DOHH2 (cell line): ENCODE data around the gene SPAAR.
"Not testable (repeated sequence)": the region's sequence is repeated elsewhere in the genome, so short reads cannot be mapped to it uniquely, and the experiment has no call there.

Source experiments
- H3F3A ChIP-seq: fragments of 200-600 bp; sonication (generic), shearing (Covaris generic); 2 replicates; pipeline ENCODE4 v1.6.0; 2016; ENCODE audit warnings: antibody characterized with exemption, mild to moderate bottlenecking; ENCODE audit not compliant: control insufficient read depth, insufficient read depth
- H3K27ac ChIP-seq: fragments of 200-600 bp; sonication (generic); 2 replicates; pipeline ENCODE4 v1.5.1; 2014; ENCODE audit warnings: low read depth, mild to moderate bottlenecking, low read length, moderate library complexity
- H3K27me3 ChIP-seq: fragments of 200-600 bp; sonication (generic); 2 replicates; pipeline ENCODE4 v1.6.1; 2014; ENCODE audit warnings: mild to moderate bottlenecking, low read length, mixed read lengths; ENCODE audit not compliant: control insufficient read depth
- H3K36me3 ChIP-seq: fragments of 200-600 bp; sonication (generic); 2 replicates; pipeline ENCODE4 v1.6.1; 2014; ENCODE audit warnings: mild to moderate bottlenecking, low read length, moderate library complexity, mixed read lengths; ENCODE audit not compliant: control insufficient read depth
- H3K4me1 ChIP-seq: fragments of 200-600 bp; sonication (generic); 2 replicates; pipeline ENCODE4 v1.6.1; 2014; ENCODE audit warnings: mild to moderate bottlenecking, low read length, mixed read lengths; ENCODE audit not compliant: control insufficient read depth
- H3K4me2 ChIP-seq: fragments of 200-600 bp; sonication (generic); 2 replicates; pipeline ENCODE4 v1.6.0; 2014; ENCODE audit warnings: mild to moderate bottlenecking, low read length, moderate library complexity
- H3K4me3 ChIP-seq: fragments of 200-600 bp; sonication (generic); 2 replicates; pipeline ENCODE4 v1.5.1; 2014; ENCODE audit warnings: mild to moderate bottlenecking, low read length, mixed read lengths
- H3K79me2 ChIP-seq: fragments of 200-600 bp; sonication (generic); 2 replicates; pipeline ENCODE4 v1.6.1; 2014; ENCODE audit warnings: mild to moderate bottlenecking, low read length, mixed read lengths; ENCODE audit not compliant: control insufficient read depth
- H3K9me2 ChIP-seq: fragments of 200-600 bp; sonication (generic); replicated peaks from 2 replicates; pipeline ENCODE4 v1.6.1; 2014; ENCODE audit warnings: mild to moderate bottlenecking, low read length, mixed read lengths; ENCODE audit not compliant: control insufficient read depth
- H3K9me3 ChIP-seq: fragments of 200-600 bp; sonication (generic); 2 replicates; pipeline ENCODE4 v1.6.1; 2014; ENCODE audit warnings: antibody characterized with exemption, low read length, mixed read lengths; ENCODE audit not compliant: control insufficient read depth, insufficient read depth
- H4K20me1 ChIP-seq: fragments of 200-600 bp; sonication (generic); 2 replicates; pipeline ENCODE4 v1.6.0; 2014; ENCODE audit warnings: low read depth, mild to moderate bottlenecking, antibody characterized with exemption, low read length, moderate library complexity; ENCODE audit not compliant: control insufficient read depth, insufficient read depth
- CTCF ChIP-seq: fragments of 200-600 bp; sonication (generic); IDR thresholded peaks from one replicate; pipeline ENCODE4 v1.5.1; 2014; ENCODE audit warnings: antibody characterized with exemption, mild to moderate bottlenecking, low read depth, low read length; ENCODE audit not compliant: poor library complexity, severe bottlenecking
- EZH2phosphoT487 ChIP-seq: fragments of 200-600 bp; sonication (generic); IDR thresholded peaks from 2 replicates; pipeline ENCODE4 v1.6.1; 2017; ENCODE audit warnings: borderline replicate concordance, mild to moderate bottlenecking, antibody characterized with exemption, low read length, moderate library complexity, mixed read lengths

SPAAR gene

GRCh38 chr9:35882263-35882848 is 26.9 kb upstream of the SPAAR start:
- no peak for TF ChIP-seq EZH2phosphoT487
- TF ChIP-seq CTCF, result peak; percentile 96
- no peaks in the 10 kb centered on the region for H3K4me1 ChIP-seq
- H3K9me3 ChIP-seq, result no peaks in the 10 kb centered on the region
- no peak overlapping the region for H3K4me2 ChIP-seq
- H3K79me2 ChIP-seq, result no peaks in the 10 kb centered on the region
- peaks cover 3% of the 10 kb centered on the region; the same call in 1 of the 2 replicates for H3K27me3 ChIP-seq
- no peaks in the 10 kb centered on the region for H3F3A ChIP-seq
- H3K9me2 ChIP-seq, result no peaks in the 10 kb centered on the region
- no peak overlapping the region for H3K27ac ChIP-seq
- no peak overlapping the region for H3K4me3 ChIP-seq
- H3K36me3 ChIP-seq, result no peaks in the 10 kb centered on the region
- no peaks in the 10 kb centered on the region for H4K20me1 ChIP-seq

- no peak overlapping the region for H3K4me2 ChIP-seq
- H3K27me3 ChIP-seq, result peaks cover 3% of the 10 kb centered on the region; the same call in 1 of the 2 replicates
- H3F3A ChIP-seq, result no peaks in the 10 kb centered on the region
- no peak overlapping the region for H3K4me3 ChIP-seq
- H3K36me3 ChIP-seq, result no peaks in the 10 kb centered on the region
- no peaks in the 10 kb centered on the region for H3K9me2 ChIP-seq
- H3K4me1 ChIP-seq, result no peaks in the 10 kb centered on the region
- no peak for TF ChIP-seq CTCF
- no peak for TF ChIP-seq EZH2phosphoT487
- H3K9me3 ChIP-seq, result no peaks in the 10 kb centered on the region
- H3K27ac ChIP-seq, result no peak overlapping the region
- H4K20me1 ChIP-seq, result no peaks in the 10 kb centered on the region
- H3K79me2 ChIP-seq, result no peaks in the 10 kb centered on the region
Observed at GRCh38 chr9:35882996-35883395, 26.3 kb upstream of the SPAAR start.

GRCh38 chr9:35884908-35885307 is 24.4 kb upstream of the SPAAR start:
- H3K9me2 ChIP-seq, H3F3A ChIP-seq, H3K27me3 ChIP-seq, H3K4me1 ChIP-seq, H4K20me1 ChIP-seq, H3K79me2 ChIP-seq, H3K27ac ChIP-seq, H3K4me3 ChIP-seq, H3K9me3 ChIP-seq, H3K4me2 ChIP-seq, H3K36me3 ChIP-seq: not testable (repeated sequence)

GRCh38 chr9:35891646-35892045 is 17.6 kb upstream of the SPAAR start:
- no peaks in the 10 kb centered on the region for H3K9me3 ChIP-seq
- TF ChIP-seq EZH2phosphoT487 (no peak), CTCF (no peak)
- H3K79me2 ChIP-seq, result no peaks in the 10 kb centered on the region
- no peaks in the 10 kb centered on the region for H3K9me2 ChIP-seq
- no peaks in the 10 kb centered on the region for H3F3A ChIP-seq
- H3K27ac ChIP-seq, result no peak overlapping the region
- H3K4me1 ChIP-seq, result peaks cover 5% of the 10 kb centered on the region
- H4K20me1 ChIP-seq, result no peaks in the 10 kb centered on the region
- H3K4me3 ChIP-seq, result no peak overlapping the region
- no peaks in the 10 kb centered on the region for H3K27me3 ChIP-seq
- no peaks in the 10 kb centered on the region for H3K36me3 ChIP-seq
- H3K4me2 ChIP-seq, result no peak overlapping the region
